ENCODE results near the gene CENPX.

DNA sequence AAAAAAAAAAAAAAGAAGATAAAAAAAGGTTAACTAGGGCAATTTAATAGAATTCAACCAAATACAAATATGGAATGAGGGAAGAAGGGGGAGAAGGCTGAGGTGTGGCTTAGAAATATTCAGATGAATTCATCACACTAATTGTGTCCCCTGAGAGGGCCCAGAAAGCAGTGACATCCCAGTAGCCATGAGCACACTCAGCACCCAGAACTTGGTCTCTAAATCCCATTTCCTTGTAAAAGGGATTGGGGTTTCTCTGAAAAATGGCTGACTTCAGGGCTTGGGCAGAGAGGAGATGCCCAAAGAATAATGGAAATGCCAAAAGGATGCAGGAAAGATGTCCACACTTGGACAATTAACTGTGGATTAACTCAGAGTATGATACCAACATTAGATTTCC, 49.2 kb downstream of the CENPX start:
- TF ChIP-seq, protein P1, sequence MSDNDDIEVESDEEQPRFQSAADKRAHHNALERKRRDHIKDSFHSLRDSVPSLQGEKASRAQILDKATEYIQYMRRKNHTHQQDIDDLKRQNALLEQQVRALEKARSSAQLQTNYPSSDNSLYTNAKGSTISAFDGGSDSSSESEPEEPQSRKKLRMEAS (IDR thresholded peaks at IDR 0.05), result no peak
- TF ChIP-seq FOXM1 (IDR thresholded peaks at IDR 0.05; ENCODE audit: borderline replicate concordance, low read depth), result no peak
- TF ChIP-seq, protein P2, sequence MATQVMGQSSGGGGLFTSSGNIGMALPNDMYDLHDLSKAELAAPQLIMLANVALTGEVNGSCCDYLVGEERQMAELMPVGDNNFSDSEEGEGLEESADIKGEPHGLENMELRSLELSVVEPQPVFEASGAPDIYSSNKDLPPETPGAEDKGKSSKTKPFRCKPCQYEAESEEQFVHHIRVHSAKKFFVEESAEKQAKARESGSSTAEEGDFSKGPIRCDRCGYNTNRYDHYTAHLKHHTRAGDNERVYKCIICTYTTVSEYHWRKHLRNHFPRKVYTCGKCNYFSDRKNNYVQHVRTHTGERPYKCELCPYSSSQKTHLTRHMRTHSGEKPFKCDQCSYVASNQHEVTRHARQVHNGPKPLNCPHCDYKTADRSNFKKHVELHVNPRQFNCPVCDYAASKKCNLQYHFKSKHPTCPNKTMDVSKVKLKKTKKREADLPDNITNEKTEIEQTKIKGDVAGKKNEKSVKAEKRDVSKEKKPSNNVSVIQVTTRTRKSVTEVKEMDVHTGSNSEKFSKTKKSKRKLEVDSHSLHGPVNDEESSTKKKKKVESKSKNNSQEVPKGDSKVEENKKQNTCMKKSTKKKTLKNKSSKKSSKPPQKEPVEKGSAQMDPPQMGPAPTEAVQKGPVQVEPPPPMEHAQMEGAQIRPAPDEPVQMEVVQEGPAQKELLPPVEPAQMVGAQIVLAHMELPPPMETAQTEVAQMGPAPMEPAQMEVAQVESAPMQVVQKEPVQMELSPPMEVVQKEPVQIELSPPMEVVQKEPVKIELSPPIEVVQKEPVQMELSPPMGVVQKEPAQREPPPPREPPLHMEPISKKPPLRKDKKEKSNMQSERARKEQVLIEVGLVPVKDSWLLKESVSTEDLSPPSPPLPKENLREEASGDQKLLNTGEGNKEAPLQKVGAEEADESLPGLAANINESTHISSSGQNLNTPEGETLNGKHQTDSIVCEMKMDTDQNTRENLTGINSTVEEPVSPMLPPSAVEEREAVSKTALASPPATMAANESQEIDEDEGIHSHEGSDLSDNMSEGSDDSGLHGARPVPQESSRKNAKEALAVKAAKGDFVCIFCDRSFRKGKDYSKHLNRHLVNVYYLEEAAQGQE (IDR thresholded peaks at IDR 0.05; ENCODE audit: low read depth), result no peak
- no peak for TF ChIP-seq EP300 (IDR thresholded peaks at IDR 0.05; ENCODE audit: borderline replicate concordance)
